Left lung (tissue), 10 donors: ENCODE results near the gene ARSI. TPM values are rescaled to one million over a fixed set of nuclear protein-coding genes. Genes with fewer than 3 reads are reported as not detected.

Source experiments
- ATAC-seq: fragments of 200-7000 bp; cut with Tn5 transposase; one replicate; pipeline ENCODE4 v1.9.1; 2020; ENCODE audit warnings: moderate library complexity
- DNase-seq, 4 donors: peaks; one replicate each; pipeline ENCODE4 v3.0.0-alpha.2; 2013 to 2020
- H3K27ac ChIP-seq, 2 donors: fragments of 200-600 bp; sonication (generic) in 1 of 2; one replicate each; pipeline versions ENCODE4 v1.5.0 to v1.8.0; 2020 to 2021
- H3K27me3 ChIP-seq, 2 donors: fragments of 200-600 bp; sonication (generic) in 1 of 2; one replicate each; pipeline versions ENCODE4 v1.5.0 to v1.8.0; 2020 to 2021
- H3K36me3 ChIP-seq, 2 donors: fragments of 200-600 bp; sonication (generic) in 1 of 2; one replicate each; pipeline versions ENCODE4 v1.5.0 to v1.8.0; 2020 to 2021
- H3K4me1 ChIP-seq, 2 donors: fragments of 200-600 bp; one replicate each; pipeline ENCODE4 v1.8.0; 2021
- H3K4me3 ChIP-seq, 2 donors: fragments of 200-600 bp; sonication (generic) in 1 of 2; one replicate each; pipeline versions ENCODE4 v1.5.0 to v1.8.0; 2020 to 2021; ENCODE audit warnings: mild to moderate bottlenecking in 1 of 2
- H3K9me3 ChIP-seq, 2 donors: fragments of 200-600 bp; sonication (generic) in 1 of 2; one replicate each; pipeline versions ENCODE4 v1.5.0 to v1.8.0; 2020 to 2021
- CTCF ChIP-seq, 2 donors: fragments of 200-600 bp; sonication (generic) in 1 of 2; IDR thresholded peaks; one replicate each; pipeline versions ENCODE4 v1.5.0 to v1.8.0; 2021; ENCODE audit warnings: antibody characterized with exemption in 2 of 2
- intact Hi-C, 2 donors: fragments of 100-400 bp; cut with DNase I; formaldehyde crosslinking; loops; one replicate each; pipeline versions ENCODE4 v1.11.2 to v1.14.2; 2022
- polyA plus RNA-seq, 6 donors: library from polyadenylated mRNA; unstranded; fragments of 120-200 nt; gene quantifications; one replicate each; pipeline ENCODE4 v1.2.1, GENCODE V29; 2013; ENCODE audit not compliant: insufficient read length in 6 of 6
- total RNA-seq, 2 donors: library from RNA; stranded (reverse); fragmentation: NEBNext Ultra II Directional; extraction: Animal tissue kit (Norgen Biotek cat#: 25700); gene quantifications; one replicate each; pipeline ENCODE4 v1.2.1, GENCODE V29; 2021
- donor health status: DM: no; HTN: yes; CAD: no.
- donor health status: DM: no; HTN: no; CAD: no.

ARSI gene
- total and polyA plus RNA-seq, 8 donors, result 6.6 to 31.8 (median 21.5) TPM

GRCh38 chr5:150295741-150296486, 6.8 kb downstream of the ARSI start:
- DNase-seq (no peak), ATAC-seq (no peak)
- Histone ChIP-seq H3K4me3 (no peak overlapping the region), H3K9me3 (no peaks in the 10 kb centered on the region), H3K36me3 (no peaks in the 10 kb centered on the region), H3K4me1 (peaks cover 9 to 13% of the 10 kb centered on the region in 2 donors), H3K27ac (no peak overlapping the region), H3K27me3 (peaks cover 0 to 7% of the 10 kb centered on the region in 2 donors)
- TF ChIP-seq CTCF (IDR thresholded peaks at IDR 0.05), result no peak
- intact Hi-C loops, result no loop called here

GRCh38 chr5:150295172-150295634, 7.5 kb downstream of the ARSI start:
- ATAC-seq (peak; percentile 70), DNase-seq (peak in 1 of 4 donors; percentile 54)
- H3K36me3 ChIP-seq, result no peaks in the 10 kb centered on the region
- no peak for TF ChIP-seq CTCF (IDR thresholded peaks at IDR 0.05)
- peaks cover 9 to 13% of the 10 kb centered on the region in 2 donors for H3K4me1 ChIP-seq
- H3K4me3 ChIP-seq, result no peak overlapping the region
- H3K27me3 ChIP-seq, result peaks cover 0 to 5% of the 10 kb centered on the region in 2 donors
- intact Hi-C loops, result no loop called here
- H3K27ac ChIP-seq, result no peak overlapping the region
- no peaks in the 10 kb centered on the region for H3K9me3 ChIP-seq

GRCh38 chr5:150294551-150295071, 8.1 kb downstream of the ARSI start:
- Histone ChIP-seq H3K9me3 (no peaks in the 10 kb centered on the region), H3K4me3 (no peak overlapping the region), H3K36me3 (no peaks in the 10 kb centered on the region), H3K27me3 (peaks cover 0 to 11% of the 10 kb centered on the region in 2 donors), H3K27ac (no peak overlapping the region), H3K4me1 (peaks cover 9% of the 10 kb centered on the region in 2 donors)
- intact Hi-C loops, result no loop called here
- ATAC-seq (no peak), DNase-seq (no peak)
- no peak for TF ChIP-seq CTCF (IDR thresholded peaks at IDR 0.05)

- intact Hi-C loops, result no loop called here
These were observed 9.4 kb downstream of the ARSI start for GRCh38 chr5:150293091-150293941.

More at GRCh38 chr5:150293091-150293941, 9.4 kb downstream of the ARSI start:
- DNase-seq, result no peak
- Histone ChIP-seq H3K4me3 (no peak overlapping the region), H3K27me3 (peaks cover 0 to 23% of the 10 kb centered on the region in 2 donors), H3K27ac (no peak overlapping the region), H3K9me3 (no peaks in the 10 kb centered on the region), H3K36me3 (no peaks in the 10 kb centered on the region), H3K4me1 (peaks cover 6 to 7% of the 10 kb centered on the region in 2 donors)
- no peak for TF ChIP-seq CTCF (IDR thresholded peaks at IDR 0.05)
- ATAC-seq, result no peak
